Muscle of leg (tissue), 11 donors: ENCODE measurements around the gene RIMBP2. TPM values are rescaled to one million over a fixed set of nuclear protein-coding genes. Genes with fewer than 3 reads are reported as not detected.

ENCODE experiments used
- DNase-seq: peaks from one replicate; pipeline ENCODE4 v3.0.0; 2013
- H3K27ac ChIP-seq: one replicate; pipeline ENCODE4 v1.5.1; 2013; ENCODE audit warnings: mild to moderate bottlenecking, low read length, control low read depth
- H3K27me3 ChIP-seq: one replicate; pipeline ENCODE4 v1.6.1; 2013; ENCODE audit warnings: low read length; ENCODE audit not compliant: control insufficient read depth, insufficient read depth
- H3K36me3 ChIP-seq: one replicate; pipeline ENCODE4 v1.6.1; 2013; ENCODE audit warnings: low read length; ENCODE audit not compliant: control insufficient read depth, insufficient read depth
- H3K4me1 ChIP-seq: one replicate; pipeline ENCODE4 v1.6.1; 2013; ENCODE audit warnings: low read length; ENCODE audit not compliant: control insufficient read depth, insufficient read depth
- H3K4me3 ChIP-seq: one replicate; pipeline ENCODE4 v1.5.1; 2013; ENCODE audit warnings: low read length, control low read depth
- H3K9me3 ChIP-seq: replicated peaks from 2 replicates; pipeline ENCODE4 v1.6.1; 2013; ENCODE audit warnings: low read depth, low read length; ENCODE audit not compliant: control insufficient read depth
- WGBS: methylation state at CpG from one replicate; pipeline ENCODE4 v1.1.5; 2013; ENCODE audit warnings: missing lambda C conversion rate; ENCODE audit not compliant: insufficient coverage; 5-methylcytosine and 5-hydroxymethylcytosine counted together
- polyA plus RNA-seq, 8 donors: library from polyadenylated mRNA; unstranded; fragments of 120-200 nt; gene quantifications; one replicate each; pipeline versions ENCODE4 v1.2.1 to v1.2.3, GENCODE V29; 2013; ENCODE audit warnings: inconsistent platforms in 1 of 8, low replicate concordance in 1 of 8; ENCODE audit not compliant: insufficient read length in 8 of 8, insufficient read depth in 1 of 8
- total RNA-seq: library from RNA; stranded (reverse); fragments of 120-200 nt; gene quantifications from one replicate; pipeline ENCODE4 v1.2.4, GENCODE V29; 2013

Gene RIMBP2
- total and polyA plus RNA-seq, 9 donors = 0.46 to 2.1 (median 0.87) TPM

- 100% methylated on average over 3 of the region's 5 CpGs for WGBS
- Histone ChIP-seq H3K36me3 (no peaks in the 10 kb centered on the region), H3K9me3 (no peaks in the 10 kb centered on the region), H3K27ac (no peak overlapping the region), H3K4me3 (no peak overlapping the region), H3K4me1 (peaks cover 3% of the 10 kb centered on the region), H3K27me3 (peaks cover 26% of the 10 kb centered on the region)
- DNase-seq = no peak
These were observed 79.7 kb downstream of the RIMBP2 start for GRCh38 chr12:130636370-130636769.

DNA sequence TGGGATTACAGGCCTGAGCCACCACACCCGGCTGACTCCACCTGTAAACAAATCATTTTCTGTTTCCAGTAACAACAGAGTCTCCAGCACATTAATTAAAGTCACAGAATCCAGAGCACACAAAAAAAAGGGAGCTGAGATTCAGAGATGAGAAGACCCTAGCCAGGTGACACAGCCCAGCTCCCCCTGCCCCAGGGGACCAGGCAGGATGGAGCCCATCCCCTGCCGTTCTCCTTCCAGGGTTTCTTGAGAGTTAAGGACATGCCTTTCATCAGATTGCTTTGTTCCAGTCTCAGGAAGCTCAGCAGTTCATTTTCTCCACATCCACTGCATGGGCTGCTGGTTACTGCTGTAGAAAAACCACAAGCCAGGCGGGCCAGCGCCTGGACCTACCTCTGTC is 81.2 kb downstream of the RIMBP2 start:
- no peak for DNase-seq
- H3K4me3 ChIP-seq = no peak overlapping the region

GRCh38 chr12:130633771-130634170 is 82.3 kb downstream of the RIMBP2 start:
- H3K9me3 ChIP-seq = no peaks in the 10 kb centered on the region
- H3K27me3 ChIP-seq = peaks cover 28% of the 10 kb centered on the region
- H3K27ac ChIP-seq = no peak overlapping the region
- under 1% methylated on average over 14 of the region's 17 CpGs for WGBS
- H3K36me3 ChIP-seq = no peaks in the 10 kb centered on the region
- peak; percentile 22 for DNase-seq
- peaks cover 3% of the 10 kb centered on the region for H3K4me1 ChIP-seq
- H3K4me3 ChIP-seq = no peak overlapping the region

More for the DNA sequence above, 81.2 kb downstream of the RIMBP2 start:
- H3K27me3 ChIP-seq = peaks cover 28% of the 10 kb centered on the region
- no peaks in the 10 kb centered on the region for H3K9me3 ChIP-seq
- no peaks in the 10 kb centered on the region for H3K36me3 ChIP-seq
- 22% methylated on average over 1 of the region's 4 CpGs for WGBS
- no peak overlapping the region for H3K27ac ChIP-seq
- peaks cover 3% of the 10 kb centered on the region for H3K4me1 ChIP-seq

GRCh38 chr12:130632642-130633041 is 83.5 kb downstream of the RIMBP2 start:
- no peak for DNase-seq
- no peak overlapping the region for H3K4me3 ChIP-seq
- peaks cover 28% of the 10 kb centered on the region for H3K27me3 ChIP-seq
- no peaks in the 10 kb centered on the region for H3K9me3 ChIP-seq
- H3K36me3 ChIP-seq = no peaks in the 10 kb centered on the region
- no CpG with 5 or more reads among the region's 5 CpGs for WGBS
- H3K27ac ChIP-seq = no peak overlapping the region
- peaks cover 3% of the 10 kb centered on the region for H3K4me1 ChIP-seq

GRCh38 chr12:130628304-130628703 is 87.8 kb downstream of the RIMBP2 start:
- H3K27ac ChIP-seq = no peak overlapping the region
- no peak for DNase-seq
- WGBS = 51% methylated on average over 3 of the region's 5 CpGs
- peaks cover 7% of the 10 kb centered on the region for H3K27me3 ChIP-seq
- no peaks in the 10 kb centered on the region for H3K4me1 ChIP-seq
- H3K4me3 ChIP-seq = no peak overlapping the region
- no peaks in the 10 kb centered on the region for H3K9me3 ChIP-seq
- no peaks in the 10 kb centered on the region for H3K36me3 ChIP-seq

DNA sequence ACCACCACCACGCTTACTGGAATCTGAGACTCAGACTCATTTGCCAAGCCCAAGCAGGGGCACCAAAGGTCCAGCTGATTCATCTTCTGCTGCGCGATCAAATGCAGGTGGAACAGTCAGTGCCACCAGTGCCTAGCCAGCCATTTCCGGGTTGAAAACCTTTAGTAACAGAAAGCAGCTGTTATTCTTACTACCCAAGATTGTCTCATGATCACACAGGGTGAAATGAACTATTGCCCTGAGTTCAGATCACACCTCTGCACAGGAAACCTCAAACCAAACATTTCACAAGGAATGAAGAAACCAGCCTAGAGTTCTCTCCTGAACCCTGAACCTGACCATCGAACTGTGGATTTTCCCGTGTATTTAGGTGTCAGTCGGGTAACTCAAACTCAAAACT is 88.9 kb downstream of the RIMBP2 start:
- DNase-seq = no peak
- Histone ChIP-seq H3K27me3 (peaks cover 2% of the 10 kb centered on the region), H3K4me1 (no peaks in the 10 kb centered on the region), H3K27ac (no peak overlapping the region), H3K4me3 (no peak overlapping the region), H3K36me3 (no peaks in the 10 kb centered on the region), H3K9me3 (no peaks in the 10 kb centered on the region)
- WGBS = 82% methylated on average over 7 of the region's 7 CpGs

- H3K9me3 ChIP-seq = no peaks in the 10 kb centered on the region
- no peaks in the 10 kb centered on the region for H3K36me3 ChIP-seq
- no peak overlapping the region for H3K27ac ChIP-seq
- 98% methylated on average over 11 of the region's 11 CpGs for WGBS
- peaks cover 2% of the 10 kb centered on the region for H3K27me3 ChIP-seq
- no peak overlapping the region for H3K4me3 ChIP-seq
- H3K4me1 ChIP-seq = no peaks in the 10 kb centered on the region
- DNase-seq = no peak
These were observed 89.5 kb downstream of the RIMBP2 start for GRCh38 chr12:130626601-130627000.

- H3K9me3 ChIP-seq = no peaks in the 10 kb centered on the region
- H3K27ac ChIP-seq = no peak overlapping the region
- H3K4me3 ChIP-seq = no peak overlapping the region
- H3K27me3 ChIP-seq = no peaks in the 10 kb centered on the region
- DNase-seq = no peak
- H3K36me3 ChIP-seq = no peaks in the 10 kb centered on the region
- 36% methylated on average over 2 of the region's 5 CpGs for WGBS
- H3K4me1 ChIP-seq = no peaks in the 10 kb centered on the region
These were observed 90.9 kb downstream of the RIMBP2 start for GRCh38 chr12:130625201-130625600.

- Histone ChIP-seq H3K4me3 (no peak overlapping the region), H3K9me3 (no peaks in the 10 kb centered on the region), H3K27ac (no peak overlapping the region), H3K36me3 (no peaks in the 10 kb centered on the region), H3K4me1 (no peaks in the 10 kb centered on the region), H3K27me3 (no peaks in the 10 kb centered on the region)
- WGBS = no CpG with 5 or more reads among the region's 3 CpGs
- no peak for DNase-seq
These were observed 93.3 kb downstream of the RIMBP2 start for GRCh38 chr12:130622803-130623202.

GRCh38 chr12:130621696-130622298 is 94.3 kb downstream of the RIMBP2 start:
- WGBS = 91% methylated on average over 5 of the region's 13 CpGs
- no peaks in the 10 kb centered on the region for H3K9me3 ChIP-seq
- H3K36me3 ChIP-seq = no peaks in the 10 kb centered on the region
- H3K4me3 ChIP-seq = no peak overlapping the region
- H3K27me3 ChIP-seq = no peaks in the 10 kb centered on the region
- H3K4me1 ChIP-seq = no peaks in the 10 kb centered on the region
- H3K27ac ChIP-seq = no peak overlapping the region
- no peak for DNase-seq

- no peak for DNase-seq
- no peaks in the 10 kb centered on the region for H3K9me3 ChIP-seq
- no peaks in the 10 kb centered on the region for H3K36me3 ChIP-seq
- H3K27me3 ChIP-seq = no peaks in the 10 kb centered on the region
- H3K4me3 ChIP-seq = no peak overlapping the region
- H3K4me1 ChIP-seq = no peaks in the 10 kb centered on the region
- no peak overlapping the region for H3K27ac ChIP-seq
- WGBS = 80% methylated on average over 3 of the region's 6 CpGs
These were observed 95.3 kb downstream of the RIMBP2 start for GRCh38 chr12:130620756-130621155.
